HL-60 (cell line): ENCODE data around the gene COPS8.

ENCODE experiments used
- CTCF ChIP-seq: IDR thresholded peaks from one replicate; pipeline ENCODE4 v1.5.1; 2011; ENCODE audit warnings: low read length, control low read depth, inconsistent platforms; ENCODE audit not compliant: insufficient read depth
- GABPA ChIP-seq: IDR thresholded peaks from 2 replicates; pipeline ENCODE4 v1.6.1; 2012; ENCODE audit warnings: low read depth
- POLR2AphosphoS5 ChIP-seq: IDR thresholded peaks from 2 replicates; pipeline ENCODE4 v1.6.1; 2012; ENCODE audit warnings: low read depth
- REST ChIP-seq: IDR thresholded peaks from 2 replicates; pipeline ENCODE4 v1.6.1; 2012; ENCODE audit warnings: low read depth; ENCODE audit not compliant: insufficient replicate concordance
- SPI1 ChIP-seq: IDR thresholded peaks from 2 replicates; pipeline ENCODE4 v1.6.1; 2012; ENCODE audit warnings: low read depth, mild to moderate bottlenecking, borderline replicate concordance

- TF ChIP-seq CTCF (no peak), POLR2AphosphoS5 (no peak), SPI1 (no peak), GABPA (no peak), REST (no peak)
These were observed 32.6 kb upstream of the COPS8 start for GRCh38 chr2:237053066-237053465.
